ENCODE measurements around the gene FAM120C.
A peak's percentile ranks its signal among the peaks of the same experiment; 100 is the strongest.

The FAM120C gene, protein sequence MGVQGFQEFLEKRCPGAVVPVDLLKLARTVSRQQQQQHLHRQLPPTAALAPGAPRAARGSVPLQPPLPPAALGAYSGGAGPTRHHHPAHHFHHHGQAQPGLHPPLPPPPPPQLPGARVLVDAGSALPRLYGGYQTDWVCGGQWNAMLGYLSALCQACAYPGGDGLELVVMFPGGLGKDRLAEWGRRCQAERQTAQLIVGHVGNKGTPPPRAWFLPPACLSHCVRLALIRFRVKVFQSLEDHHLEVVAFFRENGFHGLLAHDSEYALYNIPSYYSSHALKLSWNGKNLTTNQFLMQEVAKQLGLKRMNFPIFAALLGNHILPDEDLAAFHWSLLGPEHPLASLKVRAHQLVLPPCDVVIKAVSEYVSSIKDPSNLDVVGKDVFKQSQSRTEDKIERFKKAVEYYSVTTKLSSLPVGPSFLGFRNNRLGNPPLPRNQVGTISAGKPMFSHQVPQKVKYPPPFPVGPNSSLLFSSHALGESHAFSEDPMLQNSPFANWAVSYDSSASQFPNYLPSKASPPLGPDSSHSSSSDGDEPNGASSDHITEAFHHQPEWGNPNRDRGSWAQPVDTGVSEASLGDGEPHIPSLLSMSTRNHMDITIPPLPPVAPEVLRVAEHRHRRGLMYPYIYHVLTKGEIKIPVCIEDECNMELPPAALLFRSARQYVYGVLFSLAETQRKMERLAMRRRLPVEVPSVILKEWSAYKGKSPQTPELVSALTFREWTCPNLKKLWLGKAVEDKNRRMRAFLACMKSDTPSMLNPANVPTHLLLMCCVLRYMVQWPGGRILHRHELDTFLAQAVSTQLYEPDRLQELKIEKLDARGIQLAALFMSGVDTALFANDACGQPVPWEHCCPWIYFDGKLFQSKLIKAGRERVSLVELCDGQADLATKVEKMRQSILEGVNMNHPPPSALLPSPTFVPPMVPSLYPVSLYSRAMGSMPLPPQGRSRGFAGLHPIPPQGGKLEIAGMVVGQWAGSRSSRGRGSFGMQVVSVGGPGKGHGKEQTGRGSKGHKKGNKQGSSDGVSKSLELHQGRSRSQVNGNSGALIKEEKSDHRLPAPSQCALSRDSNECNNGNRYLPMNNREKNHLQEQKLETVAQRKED

DNA sequence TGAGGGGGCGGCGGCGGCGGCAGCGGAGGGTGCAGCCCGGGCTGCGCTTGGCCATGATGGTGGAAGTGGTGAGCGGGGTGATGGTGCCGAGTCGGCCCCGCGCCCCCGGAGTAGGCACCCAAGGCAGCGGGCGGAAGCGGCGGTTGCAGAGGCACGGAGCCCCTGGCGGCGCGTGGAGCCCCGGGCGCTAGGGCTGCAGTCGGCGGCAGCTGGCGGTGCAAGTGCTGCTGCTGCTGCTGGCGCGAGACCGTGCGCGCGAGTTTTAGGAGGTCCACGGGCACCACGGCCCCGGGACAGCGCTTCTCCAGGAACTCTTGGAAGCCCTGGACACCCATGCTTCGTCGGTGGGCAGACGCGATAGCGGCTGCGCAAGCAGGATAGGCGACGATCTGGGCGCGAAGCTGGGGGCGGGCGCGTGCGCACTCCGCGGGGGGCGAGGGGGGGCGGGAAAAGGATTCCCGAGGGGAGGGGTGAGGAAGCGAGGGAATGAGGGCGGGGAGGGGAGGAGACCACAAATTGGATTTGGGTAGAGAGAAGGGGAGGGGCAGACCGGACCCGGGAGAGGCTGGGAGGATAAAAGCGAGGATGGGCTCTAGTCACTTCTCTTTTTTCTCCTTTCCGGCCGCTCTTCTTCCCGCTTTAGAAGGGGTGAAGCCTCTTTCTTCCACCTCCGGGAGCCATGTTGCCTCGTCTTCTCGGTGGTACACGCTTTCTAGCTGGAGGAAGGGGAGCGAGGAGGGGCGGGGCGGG, at the start of gene FAM120C:
FAM120C (minus strand) TSS at position 391 of the 750 bp plus-strand sequence; CDS start at position 335, 56 bp downstream.
- H3K27ac ChIP-seq (ENCODE audit: low read length), result peak within 1 kb of the TSS; percentile 76
- peaks cover 0 to 3% of the 10 kb centered on the region in 2 donors for H3K27me3 ChIP-seq (ENCODE audit: control insufficient read depth in 1 of 2, insufficient read depth in 2 of 2, low read length in 2 of 2)
- peak within 1 kb of the TSS; percentile 63 to 75 for H3K4me3 ChIP-seq (ENCODE audit: low read length in 2 of 2)
- peaks cover 8% of the 10 kb centered on the region for H3K4me1 ChIP-seq (ENCODE audit: control insufficient read depth, insufficient read depth, low read length)
- no peaks in the 10 kb centered on the region for H3K36me3 ChIP-seq (ENCODE audit: control insufficient read depth in 2 of 2, insufficient read depth in 2 of 2, low read length in 2 of 2)
- H3K9me3 ChIP-seq (ENCODE audit: control insufficient read depth in 2 of 2, low read length in 2 of 2), result no peaks in the 10 kb centered on the region
- peak within 1 kb of the TSS; percentile 60 to 78 for H3K9ac ChIP-seq (ENCODE audit: low read length in 2 of 2)

DNA sequence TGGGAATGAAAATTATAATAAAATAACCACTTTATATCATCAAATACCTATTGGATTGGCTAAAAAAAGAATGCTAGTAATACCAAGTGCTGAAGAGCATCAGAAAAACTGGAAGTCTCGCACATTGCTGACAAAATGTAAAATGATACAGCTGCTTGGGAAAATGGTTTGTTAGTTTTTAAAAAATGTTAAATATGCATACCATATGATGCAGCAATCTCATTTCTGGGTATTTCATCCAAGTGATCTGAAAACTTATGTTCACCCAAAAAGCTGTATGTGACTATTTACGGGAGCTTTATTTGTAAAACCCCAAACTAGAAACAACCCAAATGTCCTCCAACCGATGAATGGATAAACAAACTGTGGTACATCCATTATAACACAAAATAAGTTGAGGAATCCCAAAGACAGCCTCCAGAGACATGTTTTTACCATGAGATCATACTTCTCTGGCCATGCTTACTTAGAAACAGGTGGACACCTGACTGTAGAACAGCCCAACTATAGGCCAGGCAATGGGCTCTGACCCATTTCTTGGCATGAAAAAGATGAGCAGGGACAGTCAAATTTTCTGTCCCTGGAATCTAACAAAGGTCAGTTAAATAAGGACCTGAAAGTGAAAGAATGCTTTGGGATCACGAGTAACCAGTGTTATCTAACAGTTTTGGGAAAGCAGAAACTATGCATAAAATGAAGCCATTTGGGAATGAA, 47.5 kb upstream of the FAM120C start:
- H3K36me3 ChIP-seq (ENCODE audit: control insufficient read depth in 2 of 2, insufficient read depth in 2 of 2, low read length in 2 of 2), result no peaks in the 10 kb centered on the region
- H3K27me3 ChIP-seq (ENCODE audit: control insufficient read depth in 1 of 2, insufficient read depth in 2 of 2, low read length in 2 of 2), result no peaks in the 10 kb centered on the region
- no peaks in the 10 kb centered on the region for H3K4me1 ChIP-seq (ENCODE audit: control insufficient read depth, insufficient read depth, low read length)
- H3K4me3 ChIP-seq (ENCODE audit: low read length in 2 of 2), result no peak overlapping the region
- no peak overlapping the region for H3K9ac ChIP-seq (ENCODE audit: low read length in 2 of 2)
- no peak overlapping the region for H3K27ac ChIP-seq (ENCODE audit: low read length)
- no peaks in the 10 kb centered on the region for H3K9me3 ChIP-seq (ENCODE audit: control insufficient read depth in 2 of 2, low read length in 2 of 2)

DNA sequence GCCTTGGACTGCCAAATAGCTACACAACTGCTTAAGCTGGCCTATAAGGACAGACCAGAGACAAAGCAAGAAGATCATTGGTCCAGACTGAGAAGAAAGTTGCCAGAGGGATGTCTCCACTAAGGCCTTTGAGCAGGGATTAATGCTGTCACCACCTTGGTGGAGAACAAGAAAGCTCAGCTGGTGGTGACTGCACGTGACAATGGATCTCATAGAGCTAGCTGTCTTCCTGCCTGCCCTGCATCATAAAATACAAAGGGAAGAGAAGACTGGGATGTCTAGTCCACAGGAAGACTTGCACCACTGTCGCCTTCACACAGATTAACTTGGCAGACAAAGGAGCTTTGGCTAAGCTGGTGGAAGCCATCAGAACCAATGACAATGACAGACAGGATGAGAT, 40.5 kb upstream of the FAM120C start:
- H3K9ac ChIP-seq (ENCODE audit: low read length in 2 of 2), result no peak overlapping the region
- H3K9me3 ChIP-seq (ENCODE audit: control insufficient read depth in 2 of 2, low read length in 2 of 2), result no peaks in the 10 kb centered on the region
- H3K27me3 ChIP-seq (ENCODE audit: control insufficient read depth in 1 of 2, insufficient read depth in 2 of 2, low read length in 2 of 2), result no peaks in the 10 kb centered on the region
- no peaks in the 10 kb centered on the region for H3K36me3 ChIP-seq (ENCODE audit: control insufficient read depth in 2 of 2, insufficient read depth in 2 of 2, low read length in 2 of 2)
- no peak overlapping the region for H3K27ac ChIP-seq (ENCODE audit: low read length)
- H3K4me1 ChIP-seq (ENCODE audit: control insufficient read depth, insufficient read depth, low read length), result no peaks in the 10 kb centered on the region
- H3K4me3 ChIP-seq (ENCODE audit: low read length in 2 of 2), result no peak overlapping the region

DNA sequence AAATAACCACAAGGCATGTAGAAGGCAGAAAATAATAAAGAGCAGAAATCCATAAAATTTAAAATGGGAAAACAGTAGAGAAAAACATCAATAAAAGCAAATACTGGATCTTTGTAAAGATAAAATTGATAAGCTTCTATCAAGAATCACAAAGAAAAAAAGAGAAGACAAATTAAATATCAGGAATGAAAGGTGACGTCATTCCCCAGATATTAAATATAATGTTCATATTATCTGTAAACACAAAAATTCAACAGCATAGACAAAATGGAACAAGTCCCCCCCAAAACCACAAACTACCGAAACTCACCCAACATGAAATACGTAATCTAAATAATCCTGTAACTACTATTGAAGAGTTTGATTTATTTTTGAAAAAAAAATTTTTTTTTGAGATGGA, 30.5 kb upstream of the FAM120C start:
- H3K4me1 ChIP-seq (ENCODE audit: control insufficient read depth, insufficient read depth, low read length), result no peaks in the 10 kb centered on the region
- no peak overlapping the region for H3K9ac ChIP-seq (ENCODE audit: low read length in 2 of 2)
- H3K36me3 ChIP-seq (ENCODE audit: control insufficient read depth in 2 of 2, insufficient read depth in 2 of 2, low read length in 2 of 2), result no peaks in the 10 kb centered on the region

DNA sequence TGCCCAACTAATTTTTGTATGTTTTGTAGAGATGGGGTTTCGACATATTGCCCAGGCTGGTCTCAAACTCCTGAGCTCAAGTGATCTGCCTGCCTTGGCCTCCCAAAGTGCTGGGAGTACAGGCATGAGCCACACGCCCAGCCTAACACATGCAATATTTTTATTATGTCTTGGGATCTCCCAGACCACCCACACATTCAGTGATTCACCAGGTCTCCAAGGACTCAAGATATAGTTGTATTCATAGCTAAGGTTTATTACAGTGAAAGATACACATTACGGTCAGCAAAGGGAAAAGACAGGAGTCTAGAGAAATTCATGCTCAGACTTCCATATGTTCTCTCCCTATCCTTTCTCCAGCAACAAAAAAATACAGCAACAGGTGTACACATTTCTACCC, 25.5 kb upstream of the FAM120C start:
- Histone ChIP-seq H3K4me1 (ENCODE audit: control insufficient read depth, insufficient read depth, low read length) (no peaks in the 10 kb centered on the region), H3K27ac (ENCODE audit: low read length) (no peak overlapping the region), H3K27me3 (ENCODE audit: control insufficient read depth in 1 of 2, insufficient read depth in 2 of 2, low read length in 2 of 2) (no peaks in the 10 kb centered on the region), H3K36me3 (ENCODE audit: control insufficient read depth in 2 of 2, insufficient read depth in 2 of 2, low read length in 2 of 2) (no peaks in the 10 kb centered on the region), H3K9ac (ENCODE audit: low read length in 2 of 2) (no peak overlapping the region), H3K9me3 (ENCODE audit: control insufficient read depth in 2 of 2, low read length in 2 of 2) (no peaks in the 10 kb centered on the region), H3K4me3 (ENCODE audit: low read length in 2 of 2) (no peak overlapping the region)

More for the DNA sequence above, 30.5 kb upstream of the FAM120C start:
- Histone ChIP-seq H3K27ac (ENCODE audit: low read length) (no peak overlapping the region), H3K27me3 (ENCODE audit: control insufficient read depth in 1 of 2, insufficient read depth in 2 of 2, low read length in 2 of 2) (no peaks in the 10 kb centered on the region), H3K4me3 (ENCODE audit: low read length in 2 of 2) (no peak overlapping the region), H3K9me3 (ENCODE audit: control insufficient read depth in 2 of 2, low read length in 2 of 2) (no peaks in the 10 kb centered on the region)

DNA sequence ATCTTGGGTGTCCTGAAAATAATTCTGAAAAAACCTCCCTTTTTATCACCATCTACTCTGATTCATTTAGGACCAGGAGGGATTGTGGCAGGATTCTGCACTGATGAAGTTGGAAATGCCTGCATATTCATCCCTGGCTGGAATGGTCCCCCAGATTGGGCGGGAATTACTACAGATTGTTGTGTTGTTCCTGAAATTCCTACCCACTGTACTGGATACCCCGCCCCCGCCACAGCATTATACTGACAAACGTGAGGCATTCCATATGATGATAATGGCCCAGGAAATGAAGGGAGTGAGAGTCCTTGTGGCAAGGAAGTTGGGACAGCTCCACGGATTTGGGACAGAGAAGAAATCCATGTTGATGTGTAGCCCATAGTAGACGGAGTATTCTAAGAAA, 15.2 kb upstream of the FAM120C start:
- Histone ChIP-seq H3K36me3 (ENCODE audit: control insufficient read depth in 2 of 2, insufficient read depth in 2 of 2, low read length in 2 of 2) (no peaks in the 10 kb centered on the region), H3K4me3 (ENCODE audit: low read length in 2 of 2) (no peak overlapping the region)

DNA sequence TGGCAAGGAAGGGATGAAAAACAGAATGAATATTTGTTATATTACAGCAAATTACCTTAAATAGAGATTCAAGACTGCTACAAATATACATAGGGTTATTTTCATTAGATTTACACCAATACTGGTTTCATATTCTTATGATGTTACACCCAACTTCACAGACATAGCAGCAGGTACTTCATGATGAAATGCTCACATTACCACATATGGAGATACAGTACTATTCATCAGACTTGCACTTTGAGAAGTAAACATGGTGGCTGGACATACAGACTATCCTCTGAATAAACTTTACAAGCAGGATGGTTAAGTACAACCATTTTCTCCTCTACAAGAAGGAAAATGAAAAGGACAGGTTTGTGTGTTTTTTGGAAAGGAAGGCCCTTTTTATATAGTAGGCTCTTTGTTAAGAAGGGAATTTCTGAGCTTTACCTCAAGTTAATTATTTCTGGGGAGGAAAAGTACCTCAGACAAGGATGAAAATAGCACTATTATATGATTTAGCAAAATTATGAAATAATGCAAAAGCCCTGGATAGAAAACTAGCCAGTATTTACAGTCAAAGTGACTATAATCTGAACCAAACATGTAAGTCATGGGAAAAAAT, 12.0 kb upstream of the FAM120C start:
- H3K27ac ChIP-seq (ENCODE audit: low read length), result no peak overlapping the region
- no peaks in the 10 kb centered on the region for H3K9me3 ChIP-seq (ENCODE audit: control insufficient read depth in 2 of 2, low read length in 2 of 2)
- H3K4me3 ChIP-seq (ENCODE audit: low read length in 2 of 2), result no peak overlapping the region
- H3K36me3 ChIP-seq (ENCODE audit: control insufficient read depth in 2 of 2, insufficient read depth in 2 of 2, low read length in 2 of 2), result no peaks in the 10 kb centered on the region
- peaks cover 0 to 2% of the 10 kb centered on the region in 2 donors for H3K27me3 ChIP-seq (ENCODE audit: control insufficient read depth in 1 of 2, insufficient read depth in 2 of 2, low read length in 2 of 2)
- H3K4me1 ChIP-seq (ENCODE audit: control insufficient read depth, insufficient read depth, low read length), result no peaks in the 10 kb centered on the region
- H3K9ac ChIP-seq (ENCODE audit: low read length in 2 of 2), result no peak overlapping the region

More for the DNA sequence above, 15.2 kb upstream of the FAM120C start:
- no peaks in the 10 kb centered on the region for H3K9me3 ChIP-seq (ENCODE audit: control insufficient read depth in 2 of 2, low read length in 2 of 2)
- no peak overlapping the region for H3K9ac ChIP-seq (ENCODE audit: low read length in 2 of 2)
- H3K4me1 ChIP-seq (ENCODE audit: control insufficient read depth, insufficient read depth, low read length), result no peaks in the 10 kb centered on the region
- no peak overlapping the region for H3K27ac ChIP-seq (ENCODE audit: low read length)
- peaks cover 0 to 2% of the 10 kb centered on the region in 2 donors for H3K27me3 ChIP-seq (ENCODE audit: control insufficient read depth in 1 of 2, insufficient read depth in 2 of 2, low read length in 2 of 2)

DNA sequence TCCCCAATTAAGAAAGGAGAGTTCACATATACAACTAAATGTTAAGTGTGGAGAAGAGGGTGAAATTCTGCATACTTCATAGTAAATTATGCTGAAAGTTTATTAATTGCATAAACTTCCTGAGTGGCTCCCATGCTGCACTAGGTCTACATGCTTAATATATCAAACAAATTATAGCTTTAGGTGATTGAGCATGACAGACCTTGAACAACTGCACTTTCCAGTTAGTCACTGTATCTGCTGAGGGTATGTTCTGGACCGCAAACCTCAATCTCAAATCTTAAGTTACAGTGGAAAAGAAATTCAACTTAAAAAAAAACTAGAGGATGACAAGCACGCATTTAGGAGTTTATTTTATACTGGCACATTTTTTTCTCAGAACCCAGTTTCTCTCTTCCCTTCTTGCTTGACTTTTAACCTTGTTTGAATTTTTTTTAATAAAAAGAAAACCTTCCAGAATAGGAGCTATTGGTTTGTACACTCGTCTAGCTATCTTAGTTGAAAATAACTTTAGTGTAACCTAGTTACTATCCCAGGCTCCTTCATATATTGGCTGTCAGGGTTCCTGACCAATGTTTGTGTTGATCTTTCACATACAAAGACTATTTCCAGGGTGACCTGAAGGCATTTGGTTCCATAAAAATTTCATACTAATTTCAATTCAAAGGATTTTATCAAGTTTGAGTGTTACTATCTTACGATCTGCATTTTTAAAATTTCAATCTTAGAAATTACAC, 10.2 kb upstream of the FAM120C start:
- Histone ChIP-seq H3K27ac (ENCODE audit: low read length) (no peak overlapping the region), H3K4me1 (ENCODE audit: control insufficient read depth, insufficient read depth, low read length) (no peaks in the 10 kb centered on the region), H3K9ac (ENCODE audit: low read length in 2 of 2) (no peak overlapping the region), H3K36me3 (ENCODE audit: control insufficient read depth in 2 of 2, insufficient read depth in 2 of 2, low read length in 2 of 2) (no peaks in the 10 kb centered on the region), H3K9me3 (ENCODE audit: control insufficient read depth in 2 of 2, low read length in 2 of 2) (no peaks in the 10 kb centered on the region), H3K4me3 (ENCODE audit: low read length in 2 of 2) (no peak overlapping the region), H3K27me3 (ENCODE audit: control insufficient read depth in 1 of 2, insufficient read depth in 2 of 2, low read length in 2 of 2) (peaks cover 0 to under 1% of the 10 kb centered on the region in 2 donors)

DNA sequence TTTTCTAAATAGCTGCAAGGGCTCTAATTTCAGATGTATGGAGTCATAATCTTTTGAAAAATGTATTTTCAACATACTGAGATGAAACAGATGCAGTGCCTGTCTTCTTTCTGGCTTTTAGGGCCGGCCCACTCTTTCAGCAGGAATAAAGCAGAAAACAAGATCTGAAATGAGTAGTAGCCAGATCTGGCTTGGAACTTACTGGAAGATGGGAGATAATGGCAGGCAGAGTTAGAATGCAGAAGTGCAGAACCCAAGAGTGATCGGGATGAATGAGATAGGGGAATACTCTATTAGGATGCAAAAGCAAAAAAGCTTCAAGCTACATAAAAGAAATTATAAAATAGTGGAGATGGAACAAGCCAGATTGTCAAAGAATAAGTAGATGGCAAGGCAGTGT, 1.4 kb upstream of the FAM120C start:
- Histone ChIP-seq H3K9me3 (ENCODE audit: control insufficient read depth in 2 of 2, low read length in 2 of 2) (no peaks in the 10 kb centered on the region), H3K27me3 (ENCODE audit: control insufficient read depth in 1 of 2, insufficient read depth in 2 of 2, low read length in 2 of 2) (peaks cover 0 to 3% of the 10 kb centered on the region in 2 donors), H3K4me3 (ENCODE audit: low read length in 2 of 2) (no peak overlapping the region), H3K4me1 (ENCODE audit: control insufficient read depth, insufficient read depth, low read length) (peaks cover 8% of the 10 kb centered on the region), H3K9ac (ENCODE audit: low read length in 2 of 2) (no peak overlapping the region), H3K27ac (ENCODE audit: low read length) (no peak overlapping the region), H3K36me3 (ENCODE audit: control insufficient read depth in 2 of 2, insufficient read depth in 2 of 2, low read length in 2 of 2) (no peaks in the 10 kb centered on the region)

Measured in stomach smooth muscle (tissue), 2 donors.